HG03039 (cell line): ENCODE measurements around the gene PCTP.

ENCODE experiments used
- ATAC-seq: cut with Tn5 transposase; IDR thresholded peaks from one replicate; pipeline ENCODE4 v1.9.1; 2021; ENCODE audit warnings: mild to moderate bottlenecking, moderate library complexity; ENCODE audit not compliant: unreplicated experiment

PCTP gene

DNA sequence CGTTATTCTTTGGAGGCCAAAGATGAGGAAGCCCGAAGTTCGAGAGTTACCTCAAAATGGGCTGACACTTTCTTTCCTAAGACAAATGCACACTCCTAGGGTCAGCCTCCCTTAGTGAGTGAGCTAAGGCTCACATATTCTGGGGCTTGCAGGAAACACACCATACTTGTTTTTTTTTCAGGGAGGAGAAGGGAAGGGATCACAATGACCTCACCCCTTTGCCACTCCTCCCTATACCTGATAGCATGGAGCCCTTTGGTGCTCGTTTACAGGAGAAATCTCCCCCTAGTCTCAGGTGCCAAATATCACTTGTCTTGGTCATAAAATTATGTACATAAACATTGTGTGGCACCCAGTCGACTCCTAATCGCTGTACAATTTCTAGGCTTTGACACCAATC is 23.6 kb upstream of the PCTP start:
- no peak for ATAC-seq

DNA sequence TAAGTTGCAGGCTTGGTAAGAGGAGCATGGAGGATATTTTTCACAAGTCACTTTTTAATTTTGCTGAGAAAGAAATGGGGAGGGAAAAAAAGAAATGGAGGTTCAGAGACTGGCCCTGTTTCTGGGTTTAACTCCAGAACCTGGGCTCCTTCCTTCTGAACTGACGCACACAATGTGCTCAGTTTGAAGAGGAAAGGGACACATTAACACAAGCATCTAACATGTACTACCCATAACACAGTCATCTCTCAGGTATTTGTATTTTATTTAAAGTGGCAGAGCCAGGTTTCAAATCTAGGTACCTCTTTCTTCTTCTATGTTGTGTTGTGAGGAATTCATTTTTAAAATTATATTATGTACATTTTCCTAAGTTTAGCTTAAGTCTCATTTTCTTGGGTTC is 22.9 kb upstream of the PCTP start:
- ATAC-seq = no peak

DNA sequence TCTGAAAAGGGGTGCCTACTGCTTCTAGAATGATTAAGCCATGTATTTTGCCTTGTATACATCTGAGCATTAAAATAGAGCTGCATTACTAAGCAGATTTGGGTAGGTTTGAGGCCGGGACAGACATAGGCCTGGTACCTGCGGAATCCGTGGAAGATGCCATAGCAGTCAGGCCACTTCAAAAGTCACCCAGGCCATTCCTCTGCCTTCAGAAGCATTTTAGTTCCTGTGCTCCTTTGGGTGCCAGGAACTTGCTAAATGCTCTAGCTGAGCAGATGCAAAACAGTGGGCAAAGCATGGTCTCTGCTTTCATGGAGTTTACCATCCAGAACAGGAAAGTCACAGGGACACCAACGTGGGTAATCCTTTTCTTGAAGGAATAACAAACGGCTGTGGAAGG is 22.5 kb upstream of the PCTP start:
- ATAC-seq = no peak

DNA sequence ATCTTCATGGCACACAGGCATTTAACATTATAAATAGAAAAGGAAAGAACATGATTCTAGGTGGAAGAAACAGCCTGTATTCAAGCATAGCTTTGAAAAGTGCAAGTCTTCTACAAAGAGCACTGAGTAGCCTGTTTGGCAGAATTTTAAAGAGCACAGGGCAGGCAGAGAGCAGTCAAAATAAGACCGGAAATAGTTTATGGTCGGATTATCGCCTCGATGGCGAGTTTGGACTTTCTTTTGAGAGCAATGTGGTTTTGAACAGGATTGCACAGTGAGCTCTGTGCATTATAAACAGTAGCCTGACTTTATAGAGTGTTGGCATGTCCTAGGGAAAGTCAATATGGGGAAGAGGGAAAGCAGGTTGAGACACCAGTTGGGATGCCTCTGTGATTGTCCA is 22.0 kb upstream of the PCTP start:
- ATAC-seq = no peak

DNA sequence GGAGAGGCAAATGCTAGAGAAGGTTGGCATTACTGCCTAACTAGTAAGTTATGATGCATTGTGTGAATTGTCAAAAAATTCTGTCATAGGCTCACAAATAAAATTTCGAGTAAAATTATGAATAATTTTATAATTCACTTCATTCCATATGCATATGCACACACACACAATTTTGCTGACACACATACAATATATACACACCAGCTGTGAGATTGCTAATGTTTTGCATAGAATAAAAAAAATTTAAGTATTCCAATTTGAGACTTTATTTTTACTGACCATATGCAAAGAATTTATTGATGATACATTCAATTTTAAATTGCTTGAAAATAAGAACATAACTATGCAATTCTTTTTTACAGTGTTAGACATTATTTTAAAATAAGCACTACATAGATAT is 21.4 kb upstream of the PCTP start:
- no peak for ATAC-seq

DNA sequence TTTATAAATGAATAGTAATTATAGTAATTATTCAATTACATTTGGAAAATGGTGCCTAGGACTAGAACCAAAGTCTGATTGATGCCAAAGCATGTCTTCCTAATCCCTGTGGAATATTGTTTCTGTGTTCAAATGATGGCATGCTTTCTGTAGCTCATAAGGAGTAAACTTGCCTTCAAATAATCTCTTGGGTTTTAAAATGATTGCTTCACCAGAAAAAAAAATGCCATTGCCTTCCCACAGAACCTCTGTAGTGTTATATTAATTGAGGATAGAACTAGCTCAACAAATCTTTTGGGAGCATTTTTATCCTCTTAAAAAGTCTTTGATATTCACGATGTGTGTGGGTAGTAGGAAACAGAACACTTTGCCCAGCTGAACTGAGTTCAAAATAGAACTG is 20.5 kb upstream of the PCTP start:
- ATAC-seq = no peak

DNA sequence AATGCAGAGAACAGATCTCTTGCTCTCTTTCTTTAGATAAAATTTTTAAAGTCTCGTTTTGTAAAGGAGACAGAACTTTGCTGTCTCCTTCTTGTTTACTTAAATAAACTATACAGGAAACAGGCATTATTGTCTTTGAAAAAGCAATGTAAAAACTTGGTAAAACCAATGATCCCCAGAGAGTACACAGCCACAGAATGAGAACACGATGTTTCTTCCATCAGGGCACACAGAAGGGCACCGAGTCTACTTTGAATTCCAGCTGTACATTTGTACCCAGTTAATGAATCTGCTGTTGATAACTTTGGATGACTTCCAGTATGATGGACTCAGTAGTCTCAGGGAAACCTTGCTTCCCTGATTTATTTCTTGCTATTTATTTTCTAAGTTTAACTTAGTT is 20.0 kb upstream of the PCTP start:
- no peak for ATAC-seq

DNA sequence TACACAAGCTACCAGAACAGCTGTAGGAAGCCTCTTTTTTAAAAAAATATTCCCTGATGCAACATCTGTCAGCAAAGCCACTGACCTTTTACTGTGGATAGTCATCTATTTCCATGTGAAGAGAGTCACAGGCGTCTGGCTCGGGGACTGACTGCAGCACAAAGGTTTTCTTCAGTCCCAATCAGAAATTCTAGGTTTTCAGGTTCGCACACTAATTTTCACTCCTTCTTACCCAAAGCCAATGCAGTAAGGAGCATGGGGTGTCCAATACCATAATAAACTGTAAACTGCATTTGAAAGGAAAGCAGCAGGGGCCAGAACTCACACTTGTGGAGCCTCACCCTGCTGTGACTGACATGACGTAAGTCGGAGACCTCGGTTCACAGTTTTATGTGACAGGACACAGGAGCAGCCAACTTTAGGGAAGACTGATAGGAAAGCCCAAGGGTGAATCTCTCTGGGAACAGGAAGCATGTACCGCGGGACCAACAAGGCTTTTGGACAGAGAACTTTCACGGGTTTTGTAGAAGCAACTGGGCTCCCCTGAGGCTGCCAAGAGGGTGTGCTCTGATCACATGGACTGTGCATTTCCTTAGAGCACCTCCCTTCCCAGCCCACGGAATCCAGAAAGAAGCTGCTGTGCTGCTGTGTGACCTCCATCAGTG is 19.1 kb upstream of the PCTP start:
- no peak for ATAC-seq

DNA sequence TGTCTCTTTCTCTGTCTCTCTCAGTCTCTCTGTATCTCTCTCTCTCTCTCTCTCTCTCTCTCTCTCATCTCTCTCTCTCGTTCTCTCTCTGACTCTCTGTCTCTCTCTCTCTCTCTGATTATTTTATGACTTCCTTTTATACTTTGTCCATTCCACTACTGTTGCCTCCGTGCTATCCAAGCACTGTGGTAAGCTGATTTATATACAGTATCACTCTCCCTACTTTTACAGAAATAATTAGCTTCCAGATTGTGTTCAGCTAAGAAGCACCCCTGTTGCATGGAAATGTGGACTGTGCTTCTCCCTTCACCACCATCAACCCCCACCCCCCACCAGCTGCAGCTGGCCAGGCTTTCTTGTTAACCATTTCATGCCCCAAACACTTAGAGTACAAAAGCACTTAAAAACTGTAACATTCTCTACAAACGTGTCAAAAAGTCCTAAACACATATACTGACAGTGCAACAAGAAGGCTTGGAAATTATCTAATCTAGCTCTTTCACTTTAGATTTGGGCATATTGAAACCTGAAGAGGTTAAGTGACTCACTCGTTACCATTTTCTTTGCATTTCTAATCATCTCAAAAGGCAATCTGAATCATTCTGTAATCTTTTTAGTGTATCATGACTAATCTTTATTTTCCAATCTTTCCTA is 16.6 kb upstream of the PCTP start:
- peak; percentile 57 for ATAC-seq

DNA sequence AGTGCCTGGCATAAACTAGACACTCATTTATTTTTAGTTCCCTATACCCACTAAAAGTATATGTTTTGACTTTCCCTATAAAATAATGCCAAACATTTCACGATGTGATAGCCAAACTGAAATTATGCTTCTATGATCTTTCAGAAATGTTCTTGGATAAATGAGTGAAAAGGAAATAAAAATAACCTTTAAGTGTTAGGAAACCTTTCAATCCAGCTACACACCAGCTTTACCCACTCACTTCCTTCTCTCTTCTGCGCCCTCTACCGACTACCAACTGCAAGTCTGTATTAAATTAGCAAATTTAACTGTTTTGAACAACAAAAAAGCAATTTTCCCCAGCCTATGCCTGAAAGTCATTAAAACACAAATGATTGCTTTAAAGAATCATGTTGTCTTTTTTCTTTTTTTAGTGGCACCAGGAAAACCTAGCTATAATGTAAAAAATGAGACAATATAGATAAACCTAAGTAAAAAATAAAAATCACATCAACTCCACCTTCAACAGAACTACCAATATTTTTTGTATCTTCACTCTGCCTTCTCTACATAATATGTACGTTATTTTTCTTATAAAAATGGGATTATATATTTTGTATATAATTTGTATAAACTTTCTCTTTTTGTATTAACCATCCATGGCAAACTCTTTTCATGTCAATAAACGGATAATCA is 15.0 kb upstream of the PCTP start:
- no peak for ATAC-seq

DNA sequence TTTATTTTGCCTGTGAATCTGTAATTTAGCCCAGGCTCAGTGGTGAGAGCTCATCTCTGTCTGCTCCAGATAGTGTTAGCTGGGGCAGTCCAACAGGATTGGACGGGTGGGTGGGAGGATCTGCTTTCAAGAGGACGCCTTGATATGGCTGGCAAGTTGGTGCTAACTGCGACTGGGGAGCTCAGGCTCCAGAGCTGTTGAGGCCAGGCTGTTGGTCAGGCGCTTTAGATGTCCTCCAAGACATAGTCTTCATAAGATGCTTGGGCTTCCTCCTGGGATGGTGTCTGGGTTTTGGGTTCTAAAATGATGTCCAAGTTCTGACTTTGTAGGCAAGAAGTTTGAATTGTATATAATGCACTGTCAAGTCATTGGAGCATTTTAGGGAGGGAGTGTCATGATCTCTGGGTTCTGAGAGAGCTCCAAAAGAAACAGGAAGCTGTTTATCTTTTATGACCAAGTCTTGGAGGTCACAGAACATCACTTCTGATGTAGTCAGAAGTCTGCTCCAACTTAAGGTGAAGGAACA is 12.8 kb upstream of the PCTP start:
- no peak for ATAC-seq

DNA sequence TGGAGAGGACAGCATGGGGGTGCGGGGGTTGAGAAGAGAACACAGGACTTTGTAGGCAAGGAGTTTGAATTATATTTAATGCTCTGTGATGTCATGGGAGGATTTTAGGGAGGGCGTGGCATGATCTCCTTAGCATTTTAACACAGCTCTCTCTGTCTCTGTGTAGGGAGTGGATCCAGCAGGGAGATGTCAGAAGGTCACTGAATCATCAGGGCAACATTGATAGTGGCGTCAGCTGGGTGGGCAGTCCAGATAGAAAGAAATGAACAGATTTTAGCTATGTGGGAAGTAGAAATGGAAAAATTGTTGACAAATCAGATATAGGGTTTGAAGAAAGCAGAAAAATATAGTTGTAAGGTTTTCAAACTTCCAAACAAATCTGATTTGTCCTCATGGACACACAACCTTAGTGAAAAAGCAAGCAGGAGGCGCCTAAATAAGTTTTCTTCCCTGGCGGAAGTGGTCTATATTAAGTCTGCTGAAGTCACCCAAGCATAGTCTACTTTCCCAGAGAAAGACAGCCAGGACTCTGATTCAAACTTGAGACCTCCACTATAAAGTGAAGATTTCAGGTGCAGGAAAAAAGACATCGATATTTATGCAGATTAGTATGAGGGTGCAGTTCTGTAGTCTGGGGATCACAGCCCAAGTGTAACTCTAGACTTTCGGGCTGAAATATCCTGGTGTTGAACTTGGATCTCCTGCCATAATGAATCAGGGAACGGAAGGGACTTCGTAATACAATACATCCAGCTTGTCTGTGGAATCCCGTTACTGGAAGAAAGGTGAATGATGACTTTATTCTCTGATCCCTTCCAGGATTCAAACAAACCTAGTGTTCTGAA is 10.1 kb upstream of the PCTP start:
- no peak for ATAC-seq

DNA sequence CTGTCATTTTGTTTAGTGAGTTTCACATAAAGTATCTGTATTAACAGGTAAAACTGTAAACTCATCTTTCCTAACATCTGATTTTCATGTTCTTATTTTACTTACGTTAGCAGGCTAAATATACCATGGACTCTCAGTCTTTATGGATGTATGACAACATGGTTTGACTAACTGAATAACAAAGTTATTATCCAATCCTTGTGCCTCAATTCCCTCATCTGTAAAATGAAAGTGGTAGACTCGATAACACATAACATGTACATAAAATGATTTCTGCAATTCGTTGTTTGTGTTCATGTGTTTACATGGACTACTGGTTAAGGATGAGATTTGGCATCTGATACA is 9.5 kb upstream of the PCTP start:
- ATAC-seq = no peak

DNA sequence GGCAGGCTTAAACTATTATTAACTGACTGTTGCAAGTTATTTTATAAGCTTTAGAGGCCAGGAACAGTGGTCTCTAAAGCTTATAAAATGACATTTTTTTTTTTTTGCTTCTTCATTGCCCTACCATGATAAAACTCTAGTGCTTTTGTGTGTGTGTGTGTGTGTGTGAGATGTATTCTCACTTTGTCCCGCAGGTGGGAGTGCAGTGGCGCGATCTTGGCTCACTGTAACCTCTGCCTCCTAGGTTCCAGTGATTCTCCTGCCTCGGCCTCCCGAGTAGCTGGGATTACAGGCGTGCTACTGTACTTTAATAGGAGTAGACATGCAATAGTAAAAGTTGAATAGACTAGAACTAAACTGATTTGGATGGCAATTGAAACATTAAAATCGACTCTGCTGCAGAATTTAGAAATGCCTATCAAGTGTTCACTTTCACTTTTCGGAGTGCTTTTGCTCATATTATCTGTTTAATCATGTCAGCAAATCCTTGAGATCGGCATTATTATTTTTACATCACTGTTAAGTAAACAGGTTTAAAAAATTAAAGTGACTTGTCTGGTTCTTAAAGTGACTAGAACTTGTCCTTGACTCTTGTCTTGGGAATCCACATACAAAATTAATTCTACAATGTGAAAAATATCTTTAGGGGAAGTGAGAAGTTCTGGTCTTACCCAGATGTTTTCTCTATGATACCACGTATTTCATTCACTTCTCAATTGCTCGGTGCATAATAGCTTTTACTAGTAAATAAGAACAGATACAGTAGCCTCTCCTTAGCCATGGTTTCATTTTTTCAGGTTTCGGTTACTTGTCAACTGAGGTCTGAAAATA is 8.4 kb upstream of the PCTP start:
- ATAC-seq = peak; percentile 84

DNA sequence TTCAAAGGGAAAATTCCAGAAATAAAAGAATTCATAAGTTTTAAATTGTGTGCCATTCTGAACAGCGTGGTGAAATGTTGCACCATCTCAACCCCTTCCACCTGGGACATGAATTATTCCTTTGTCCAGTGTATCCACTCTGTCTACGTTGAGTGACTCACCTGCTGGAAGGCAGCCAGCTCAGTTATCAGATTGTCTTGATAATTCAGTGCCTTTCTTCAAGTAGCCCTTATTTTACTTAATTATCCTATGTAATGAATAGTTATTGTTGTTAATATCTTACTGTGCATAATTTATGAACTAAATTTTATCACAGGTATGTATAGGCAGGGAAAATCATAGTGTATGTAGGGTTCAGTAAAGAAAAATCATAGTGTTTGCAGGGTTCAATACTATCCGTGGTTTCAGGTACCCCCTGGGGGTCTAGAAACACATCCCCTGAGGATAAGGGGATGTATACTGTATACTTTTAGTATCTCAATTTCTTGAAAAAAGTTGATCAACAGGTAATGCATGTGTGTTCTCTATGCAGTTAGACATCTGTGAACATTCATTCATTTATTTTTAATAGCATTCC is 7.7 kb upstream of the PCTP start:
- no peak for ATAC-seq

DNA sequence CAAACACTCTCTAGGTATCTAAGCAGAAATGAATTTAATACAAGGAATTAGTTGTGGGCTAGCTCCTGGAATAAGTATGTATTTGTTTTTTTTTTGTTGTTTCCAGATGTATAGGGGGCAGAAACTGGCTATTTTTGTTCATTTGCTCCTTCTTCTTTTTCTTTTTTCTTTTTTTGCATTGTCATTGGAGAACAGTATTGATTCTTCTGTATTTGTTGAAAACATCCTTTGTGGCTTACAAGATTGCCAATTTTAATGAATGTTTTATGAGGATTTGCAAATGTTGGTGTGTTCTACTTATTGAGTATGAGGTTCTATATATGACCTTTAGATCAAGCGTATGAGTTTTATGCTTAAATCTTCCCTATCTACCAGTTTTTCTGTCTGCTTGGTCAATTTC is 5.6 kb upstream of the PCTP start:
- no peak for ATAC-seq

DNA sequence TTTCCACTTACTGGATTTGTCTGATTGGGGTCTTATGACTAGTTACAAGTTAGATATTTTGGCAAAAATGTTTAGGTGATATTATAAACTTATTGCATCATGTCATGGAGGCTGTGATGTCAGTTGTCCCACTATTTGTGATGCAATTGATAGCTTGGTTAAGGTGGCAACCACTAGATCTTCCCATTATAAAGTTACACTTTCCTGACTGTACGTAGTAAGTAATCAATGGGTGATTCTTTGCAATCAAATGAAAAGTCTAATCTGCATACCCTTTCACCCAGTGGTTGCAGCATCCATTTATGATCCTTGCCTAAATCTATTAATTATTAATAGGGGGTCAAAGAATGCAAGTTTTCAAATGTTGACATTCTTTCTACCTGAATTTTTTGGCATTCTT is 4.4 kb upstream of the PCTP start:
- ATAC-seq = no peak

DNA sequence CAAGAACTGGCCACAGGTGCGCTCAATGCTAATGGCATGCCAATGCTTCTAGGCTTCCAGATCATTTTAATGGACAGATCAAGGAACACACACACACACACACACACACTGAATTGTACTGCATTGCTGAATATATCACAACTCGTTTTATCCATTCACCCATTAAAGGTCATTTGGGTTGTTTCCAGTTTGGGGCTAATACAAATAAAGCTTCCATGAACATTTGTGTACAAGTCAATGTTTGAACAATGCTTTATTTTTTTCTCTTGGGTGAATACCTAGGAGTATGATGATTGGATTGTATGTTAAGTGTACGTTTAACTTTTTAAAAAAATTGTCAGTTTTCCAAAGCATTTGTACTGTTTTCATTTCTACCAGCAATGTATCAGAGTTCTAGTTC is 3.6 kb upstream of the PCTP start:
- no peak for ATAC-seq

DNA sequence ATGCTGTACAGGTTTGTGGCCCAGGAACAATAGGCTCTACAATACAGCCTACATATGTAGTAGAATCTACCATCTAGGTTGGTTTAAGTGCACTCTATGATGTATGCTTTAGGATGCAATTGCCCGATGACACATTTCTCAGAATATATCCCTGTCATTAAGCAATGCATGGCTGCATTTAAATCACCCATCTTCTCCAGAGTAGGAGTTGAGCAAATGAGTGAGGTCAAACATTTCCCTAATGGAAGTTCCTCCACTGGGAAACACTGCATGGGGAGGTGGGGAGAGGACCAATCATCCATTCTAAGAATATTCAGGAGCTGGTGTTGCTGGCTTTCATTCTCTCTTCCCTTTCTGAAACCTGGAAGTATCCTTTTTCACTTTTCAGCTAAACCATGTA is 2.0 kb upstream of the PCTP start:
- ATAC-seq = no peak

DNA sequence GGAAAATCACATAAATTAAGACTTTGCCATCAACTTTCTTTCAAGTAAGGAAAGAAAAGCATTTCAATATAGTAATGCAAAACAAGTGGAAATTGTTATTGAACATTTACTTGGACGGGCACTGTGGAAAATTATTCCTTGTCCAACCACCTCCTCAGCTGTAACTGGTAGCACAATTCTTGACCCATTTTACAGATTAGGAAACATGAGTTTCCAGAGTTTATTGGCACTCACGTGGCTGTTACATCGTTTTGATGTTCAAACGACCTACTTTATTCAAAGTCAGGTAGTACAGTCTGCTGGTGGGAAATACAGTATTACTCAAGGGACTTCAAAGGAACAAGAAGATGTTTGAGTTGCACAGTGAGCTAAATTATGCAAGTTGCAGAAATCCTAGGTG is 866 bp upstream of the PCTP start:
- ATAC-seq = no peak
